ENCODE results near the gene OTOGL. TPM values are rescaled to one million over a fixed set of nuclear protein-coding genes. Genes with fewer than 3 reads are reported as not detected.

OTOGL gene
- total RNA-seq, 4 donors from 2014 or later: 0.72 to 1.2 (median 0.88) TPM

- TF ChIP-seq CTCF (IDR thresholded peaks at IDR 0.05): no peak
- no peak for TF ChIP-seq POLR2AphosphoS5 (IDR thresholded peaks at IDR 0.05)
- TF ChIP-seq POLR2A (IDR thresholded peaks at IDR 0.05): no peak
- no peak for TF ChIP-seq EP300 (IDR thresholded peaks at IDR 0.05)
- no peaks in the 10 kb centered on the region for H3K36me3 ChIP-seq
- 42% methylated on average over 2 of the region's 2 CpGs for WGBS
- no peak for DNase-seq (ENCODE audit: low spot score in 2 of 2)
- H3K27me3 ChIP-seq: no peaks in the 10 kb centered on the region
- no peak overlapping the region for H3K27ac ChIP-seq
- H3K4me1 ChIP-seq: peaks cover 17% of the 10 kb centered on the region
- H3K9me3 ChIP-seq: no peaks in the 10 kb centered on the region
- no peak overlapping the region for H3K4me3 ChIP-seq
Measured at GRCh38 chr12:80316222-80316621, 216.9 kb downstream of the OTOGL start.

- TF ChIP-seq POLR2AphosphoS5 (IDR thresholded peaks at IDR 0.05): no peak
- TF ChIP-seq CTCF (IDR thresholded peaks at IDR 0.05): no peak
- H3K9me3 ChIP-seq: no peaks in the 10 kb centered on the region
- H3K27me3 ChIP-seq: no peaks in the 10 kb centered on the region
- H3K4me3 ChIP-seq: no peak overlapping the region
- no peaks in the 10 kb centered on the region for H3K36me3 ChIP-seq
- H3K27ac ChIP-seq: no peak overlapping the region
- DNase-seq (ENCODE audit: low spot score in 2 of 2): no peak
- H3K4me1 ChIP-seq: peaks cover 25% of the 10 kb centered on the region
Measured at GRCh38 chr12:80317307-80317706, 218.0 kb downstream of the OTOGL start.

- TF ChIP-seq CTCF (IDR thresholded peaks at IDR 0.05) (no peak), POLR2AphosphoS5 (IDR thresholded peaks at IDR 0.05) (no peak), POLR2A (IDR thresholded peaks at IDR 0.05) (no peak), EP300 (IDR thresholded peaks at IDR 0.05) (no peak)
- Histone ChIP-seq H3K4me3 (no peak overlapping the region), H3K9me3 (no peaks in the 10 kb centered on the region), H3K27ac (no peak overlapping the region), H3K36me3 (no peaks in the 10 kb centered on the region), H3K4me1 (peaks cover 26% of the 10 kb centered on the region), H3K27me3 (no peaks in the 10 kb centered on the region)
- no peak for DNase-seq (ENCODE audit: low spot score in 2 of 2)
- WGBS: 0% methylated on average over 1 of the region's 1 CpG
Measured at GRCh38 chr12:80317899-80318298, 218.6 kb downstream of the OTOGL start.

- H3K4me1 ChIP-seq: peaks cover 26% of the 10 kb centered on the region
- no peak overlapping the region for H3K4me3 ChIP-seq
- TF ChIP-seq POLR2AphosphoS5 (IDR thresholded peaks at IDR 0.05) (no peak), POLR2A (IDR thresholded peaks at IDR 0.05) (no peak), CTCF (IDR thresholded peaks at IDR 0.05) (no peak), EP300 (IDR thresholded peaks at IDR 0.05) (no peak)
- no peaks in the 10 kb centered on the region for H3K9me3 ChIP-seq
- no peak overlapping the region for H3K27ac ChIP-seq
- no peaks in the 10 kb centered on the region for H3K27me3 ChIP-seq
- DNase-seq (ENCODE audit: low spot score in 2 of 2): no peak
- 80% methylated on average over 2 of the region's 2 CpGs for WGBS
- no peaks in the 10 kb centered on the region for H3K36me3 ChIP-seq
Measured at GRCh38 chr12:80320121-80320678, 220.9 kb downstream of the OTOGL start.

GRCh38 chr12:80321653-80322052 lies 222.3 kb downstream of the OTOGL start:
- Histone ChIP-seq H3K4me3 (no peak overlapping the region), H3K27me3 (no peaks in the 10 kb centered on the region), H3K27ac (peak overlapping the region; percentile 54), H3K9me3 (no peaks in the 10 kb centered on the region), H3K4me1 (peaks cover 17% of the 10 kb centered on the region), H3K36me3 (no peaks in the 10 kb centered on the region)
- DNase-seq (ENCODE audit: low spot score in 2 of 2): no peak
- 55% methylated on average over 2 of the region's 2 CpGs for WGBS
- TF ChIP-seq POLR2AphosphoS5 (IDR thresholded peaks at IDR 0.05): no peak
- no peak for TF ChIP-seq POLR2A (IDR thresholded peaks at IDR 0.05)
- no peak for TF ChIP-seq CTCF (IDR thresholded peaks at IDR 0.05)
- TF ChIP-seq EP300 (IDR thresholded peaks at IDR 0.05): no peak

Measured in suprapubic skin (tissue), 4 donors.